ENCODE results near the gene IL16. TPM values are rescaled to one million over a fixed set of nuclear protein-coding genes. Genes with fewer than 3 reads are reported as not detected.

The IL16 gene
- total RNA-seq, 2 experiments from 2014 or later: 80.8 to 83.2 TPM

DNA sequence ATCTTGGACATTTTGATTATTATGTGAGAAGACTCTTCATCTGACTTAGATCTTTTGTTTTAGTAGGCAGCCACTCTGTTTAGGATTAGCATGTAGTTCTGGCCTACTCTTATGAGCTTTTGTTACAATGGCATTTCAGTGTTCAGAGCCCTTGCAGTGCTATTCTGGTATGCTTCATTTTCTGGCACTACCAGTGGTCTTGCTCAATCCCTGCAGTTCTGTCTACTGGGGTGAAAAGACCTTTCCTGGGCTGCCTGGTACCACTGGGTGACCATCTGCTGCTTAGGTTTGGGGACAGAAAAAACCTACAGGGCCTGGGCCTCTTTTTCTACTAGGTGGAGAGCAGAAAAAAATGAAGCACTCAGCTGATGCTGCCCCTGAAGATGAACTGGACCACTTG is 42.5 kb downstream of the IL16 start:
- POLR2A ChIA-PET: no interaction called here
- CTCF ChIA-PET: interaction anchor here (0.6 kb wide), 1 partner anchor 535 kb away, joined by 3 read pairs; no protein-coding TSS in a partner anchor

DNA sequence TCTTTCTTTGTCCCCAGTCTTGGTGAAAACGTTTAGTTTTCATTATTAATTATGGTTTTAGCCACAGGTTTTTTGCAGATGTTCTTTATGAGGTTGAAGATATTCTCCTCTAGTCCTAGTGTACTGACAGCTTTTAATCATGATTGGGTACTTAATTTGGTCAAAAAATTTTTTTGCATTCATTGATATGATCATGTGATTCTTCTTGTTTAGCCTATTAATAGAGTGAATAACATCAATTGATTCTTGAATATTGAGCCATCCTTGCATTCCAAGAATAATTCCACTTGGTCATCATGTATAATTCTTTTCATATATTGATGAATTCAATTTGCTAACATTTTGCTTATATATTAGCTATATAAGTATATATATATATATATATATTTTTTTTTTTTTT is 46.1 kb downstream of the IL16 start:
- ChIA-PET POLR2A (no interaction called here), CTCF (interaction anchor here (1.2 kb wide), 1 partner anchor 136 kb away, joined by 3 read pairs; no protein-coding TSS in a partner anchor)

- POLR2A ChIA-PET: no interaction called here
- CTCF ChIA-PET: interaction anchor here (0.9 to 1.2 kb wide), 2 partner anchors 22 to 138 kb away, joined by 3 read pairs; no protein-coding TSS in a partner anchor
Measured at GRCh38 chr15:81244306-81244705, 47.6 kb downstream of the IL16 start.

DNA sequence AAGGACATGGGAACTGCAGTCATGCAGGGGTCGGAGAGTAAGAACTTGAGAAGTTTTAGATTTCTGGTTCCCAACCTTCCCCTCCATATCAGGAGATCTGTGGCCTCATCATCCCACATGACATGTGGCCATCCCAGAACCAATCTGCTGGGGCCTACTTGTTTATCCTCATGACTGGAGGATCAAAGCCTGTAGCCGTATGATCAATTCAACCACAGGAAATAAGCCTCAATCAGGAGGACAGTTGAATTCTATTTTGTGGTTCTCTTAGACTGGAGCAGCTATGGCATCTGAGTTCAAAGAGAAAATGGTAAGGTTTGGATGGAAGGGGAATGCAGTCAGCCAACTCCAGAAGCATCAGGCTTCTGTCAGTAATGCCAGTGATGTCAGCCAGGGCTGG is 57.2 kb downstream of the IL16 start:
- POLR2A ChIA-PET: no interaction called here
- CTCF ChIA-PET: interaction anchor here (0.6 kb wide), 1 partner anchor 21 kb away, joined by 3 read pairs; no protein-coding TSS in a partner anchor

DNA sequence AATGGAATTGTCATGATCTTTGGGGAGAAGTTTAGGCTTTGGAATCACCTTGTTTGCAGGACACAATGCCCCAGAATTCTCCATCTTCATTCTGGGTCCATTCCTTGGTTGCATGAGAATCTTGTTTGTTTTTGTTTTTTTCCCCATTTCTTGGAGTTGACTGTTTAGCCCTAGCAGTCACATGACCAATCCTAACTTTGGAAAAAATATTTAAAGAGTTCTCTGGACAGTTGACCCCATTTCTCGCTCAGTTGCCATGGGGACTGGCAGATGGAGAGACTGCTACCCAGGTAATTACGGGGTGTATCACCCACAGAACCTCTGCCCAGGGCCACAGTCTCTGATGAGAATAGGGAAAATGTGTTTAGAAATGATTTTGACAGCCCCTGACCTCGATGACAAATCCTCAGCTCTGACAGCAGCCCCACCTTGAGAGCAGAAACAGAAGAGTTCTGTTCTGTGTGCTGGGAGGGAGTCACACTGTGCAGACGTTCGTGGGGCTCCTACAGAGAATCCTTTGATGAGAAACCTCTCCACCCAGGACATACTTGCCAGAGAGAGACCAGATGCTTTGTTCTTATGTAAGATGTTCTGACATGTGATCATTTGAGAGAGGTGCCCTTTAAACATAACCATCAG is 57.7 kb downstream of the IL16 start:
- CTCF ChIA-PET: interaction anchor here (0.6 kb wide), 1 partner anchor 21 kb away, joined by 3 read pairs; no protein-coding TSS in a partner anchor
- POLR2A ChIA-PET: no interaction called here

DNA sequence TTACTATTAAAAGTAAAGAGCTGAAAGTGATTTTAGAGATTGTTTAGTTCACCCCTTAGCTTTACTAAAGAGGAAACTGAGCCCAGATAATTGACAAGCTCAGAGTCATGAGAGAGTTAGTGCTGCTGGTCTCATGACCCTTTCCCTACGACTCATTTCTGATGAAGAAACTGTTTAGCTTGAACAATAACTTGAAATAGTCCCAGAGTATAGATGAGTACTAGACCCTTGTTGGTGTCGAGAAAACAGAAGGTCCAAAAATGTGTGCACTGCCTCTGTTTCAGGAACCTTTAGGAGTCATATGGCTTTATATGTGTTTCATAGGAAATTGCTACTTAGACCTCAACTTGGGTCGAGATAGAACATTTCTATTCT is 58.2 kb downstream of the IL16 start:
- CTCF ChIA-PET: no interaction called here
- POLR2A ChIA-PET: no interaction called here

DNA sequence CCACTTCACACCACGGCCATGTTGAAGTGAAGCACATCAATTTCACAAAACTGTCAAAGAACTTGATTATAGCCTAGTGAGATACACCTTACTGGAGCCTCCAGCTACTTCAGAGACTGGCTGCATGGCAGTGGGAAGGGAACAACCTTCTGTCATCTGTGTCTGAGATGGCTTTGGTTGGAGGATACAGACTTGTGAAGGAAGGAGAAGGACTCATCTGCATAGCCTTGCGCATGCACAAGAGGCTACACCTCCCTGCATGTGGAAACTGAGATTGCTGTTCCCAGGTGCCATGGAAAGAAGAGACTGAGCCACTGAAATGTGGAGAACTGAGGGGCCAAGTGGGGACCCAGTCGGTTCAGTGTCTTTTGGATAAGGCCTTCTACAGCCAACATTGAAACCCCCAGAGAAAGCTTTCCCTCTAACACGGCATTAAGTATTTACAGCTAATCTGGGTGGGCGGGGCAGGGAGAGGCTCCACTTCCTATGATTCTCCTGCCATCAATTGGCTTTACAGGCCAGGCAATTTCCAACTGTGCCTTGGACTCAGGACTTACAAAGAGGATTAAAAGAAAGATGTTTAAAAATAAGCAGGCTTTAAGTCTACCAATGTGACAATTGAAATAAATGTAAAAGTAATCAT is 58.8 kb downstream of the IL16 start:
- CTCF ChIA-PET: interaction anchor here (1.4 kb wide), 1 partner anchor 10 kb away, joined by 7 read pairs; no protein-coding TSS in a partner anchor
- POLR2A ChIA-PET: no interaction called here

GRCh38 chr15:81255958-81256320 is 59.3 kb downstream of the IL16 start:
- CTCF ChIA-PET: interaction anchor here (1.4 kb wide), 1 partner anchor 10 kb away, joined by 7 read pairs; no protein-coding TSS in a partner anchor
- POLR2A ChIA-PET: no interaction called here

DNA sequence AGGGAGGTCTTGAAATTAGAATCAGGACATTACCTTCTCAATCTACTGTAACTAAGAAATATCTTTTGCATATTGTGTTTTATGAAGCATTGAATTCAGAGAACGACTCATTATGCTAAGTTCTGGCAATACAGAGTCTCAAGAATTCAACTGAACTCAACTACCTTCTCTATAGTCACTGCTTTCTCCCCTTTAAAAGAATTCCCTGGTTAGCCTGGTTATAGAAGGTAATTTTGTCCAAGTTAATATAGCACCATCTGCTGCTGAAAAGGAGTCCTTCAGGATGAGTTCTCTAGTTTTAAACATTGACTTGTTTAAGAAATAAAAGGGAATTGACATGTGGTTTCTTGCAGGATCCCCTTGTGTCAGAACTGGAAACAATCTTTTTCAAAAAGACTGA is 60.2 kb downstream of the IL16 start:
- ChIA-PET CTCF (interaction anchor here (1.4 kb wide), 1 partner anchor 9 kb away, joined by 7 read pairs; no protein-coding TSS in a partner anchor), POLR2A (no interaction called here)

DNA sequence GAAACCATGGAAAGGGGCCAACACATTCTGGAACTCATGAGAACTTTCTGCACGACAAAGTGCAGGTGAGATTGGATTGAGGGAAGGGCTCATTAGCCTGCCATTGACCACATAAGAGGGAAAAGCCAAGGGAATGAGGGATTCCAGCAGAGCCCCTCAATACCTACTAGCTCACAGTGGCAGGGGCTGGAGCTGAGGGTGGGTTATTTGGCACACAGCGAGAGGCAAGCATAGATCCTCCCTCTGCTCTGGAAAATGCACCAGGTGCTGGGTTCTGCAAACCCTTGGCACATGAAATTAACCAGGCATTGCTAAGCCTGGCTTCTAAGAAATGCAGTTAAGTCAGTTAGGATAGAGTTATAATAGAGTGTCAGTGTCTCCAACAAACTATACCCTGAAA is 60.8 kb downstream of the IL16 start:
- CTCF ChIA-PET: no interaction called here
- POLR2A ChIA-PET: interaction anchor here (0.7 kb wide), 1 partner anchor 267 kb away, joined by 3 read pairs; no protein-coding TSS in a partner anchor

DNA sequence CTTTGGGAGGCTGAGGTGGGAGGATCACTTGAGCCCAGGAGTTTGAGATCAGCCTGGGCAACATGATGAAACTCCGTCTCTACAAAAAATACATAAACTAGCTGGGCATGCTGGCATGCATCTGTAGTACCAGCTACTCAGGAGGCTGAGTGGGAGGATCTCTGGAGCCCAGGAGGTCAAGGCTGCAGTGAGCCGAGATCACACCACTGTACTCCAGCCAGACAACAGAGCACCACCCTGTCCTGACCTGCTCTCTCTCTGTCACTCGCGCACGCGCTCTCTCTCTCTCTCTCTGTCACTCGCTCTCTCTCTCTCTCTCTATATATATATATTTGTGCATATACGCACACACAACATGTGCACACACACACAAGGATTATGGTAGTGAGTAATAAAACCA is 61.8 kb downstream of the IL16 start:
- ChIA-PET POLR2A (no interaction called here), CTCF (no interaction called here)

GRCh38 chr15:81259760-81260298 is 63.1 kb downstream of the IL16 start:
- POLR2A ChIA-PET: no interaction called here
- CTCF ChIA-PET: no interaction called here

DNA sequence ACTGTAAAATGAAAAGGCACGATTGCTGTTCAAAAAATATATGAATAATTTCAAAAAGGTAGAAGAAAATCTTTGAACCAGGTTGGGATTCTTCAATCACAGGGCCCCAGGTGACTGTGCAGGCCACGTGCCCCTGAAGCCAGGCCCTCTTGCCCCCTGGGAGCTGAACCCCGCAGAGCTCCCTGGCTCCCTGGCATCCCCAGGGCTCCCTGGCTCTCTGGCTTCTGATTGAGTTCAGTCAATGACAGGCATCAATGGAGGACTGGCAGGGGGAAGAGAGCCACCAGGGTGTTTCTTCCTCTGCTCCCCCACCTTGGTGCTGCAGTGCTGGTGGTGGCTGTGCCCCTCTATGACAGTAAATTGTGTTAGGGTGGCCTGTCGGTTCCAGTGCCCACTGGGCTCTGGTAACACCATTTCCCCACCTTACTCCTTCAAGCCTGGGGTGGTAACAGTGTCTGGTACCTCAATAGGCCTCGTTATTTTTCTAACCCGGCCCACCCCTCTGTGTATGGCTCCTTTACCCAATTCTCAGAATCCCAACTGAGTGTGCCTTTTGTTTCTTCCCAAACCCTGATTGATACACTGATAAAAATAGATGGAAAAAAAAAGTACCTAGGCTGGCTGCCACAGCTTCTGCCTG is 64.6 kb downstream of the IL16 start:
- ChIA-PET CTCF (no interaction called here), POLR2A (no interaction called here)

- ChIA-PET CTCF (interaction anchor here (0.6 to 0.8 kb wide), 2 partner anchors 157 to 584 kb away, joined by 3 to 4 read pairs; no protein-coding TSS in a partner anchor), POLR2A (no interaction called here)
Measured at GRCh38 chr15:81263477-81263876, 66.8 kb downstream of the IL16 start.

- ChIA-PET POLR2A (no interaction called here), CTCF (interaction anchor here (3.8 kb wide), 1 partner anchor 157 kb away, joined by 45 read pairs; no protein-coding TSS in a partner anchor)
Measured at GRCh38 chr15:81264072-81264857, 67.6 kb downstream of the IL16 start.

GRCh38 chr15:81265256-81265943 is 68.7 kb downstream of the IL16 start:
- ChIA-PET CTCF (interaction anchor here (0.7 to 3.8 kb wide), 60 partner anchors 9 to 809 kb away, joined by 3 to 45 read pairs (median 4); partner anchors contain the start of gene TLNRD1), POLR2A (interaction anchor here (0.7 to 1.3 kb wide), 2 partner anchors 58 to 264 kb away, joined by 3 read pairs; no protein-coding TSS in a partner anchor)

- ChIA-PET CTCF (interaction anchor here (0.6 to 3.8 kb wide), 82 partner anchors 9 to 809 kb away, joined by 3 to 45 read pairs (median 4); partner anchors contain the start of gene TLNRD1), POLR2A (interaction anchor here (0.7 to 1.3 kb wide), 2 partner anchors 57 to 265 kb away, joined by 3 read pairs; no protein-coding TSS in a partner anchor)
Measured at GRCh38 chr15:81265944-81266775, 69.5 kb downstream of the IL16 start.

DNA sequence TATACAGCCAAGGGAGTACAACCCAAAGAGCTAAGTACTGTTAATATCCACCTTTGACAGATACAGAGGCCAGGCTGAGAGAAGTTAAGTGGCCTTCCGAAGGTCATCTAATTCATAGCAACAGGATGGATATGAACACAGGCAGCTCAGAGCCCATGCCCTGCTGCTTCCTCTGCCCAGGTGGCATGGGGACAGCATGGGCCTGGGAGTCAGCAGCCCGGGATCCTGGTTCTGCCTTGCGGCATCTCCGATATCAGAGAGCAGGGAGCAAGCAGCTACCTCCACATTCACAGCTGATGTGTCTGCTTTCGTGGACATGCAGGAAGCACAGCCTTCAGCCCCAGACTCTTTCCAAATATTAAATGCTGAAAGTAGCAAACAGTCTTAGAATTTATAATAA is 71.7 kb downstream of the IL16 start:
- CTCF ChIA-PET: interaction anchor here (0.8 to 1.2 kb wide), 2 partner anchors 73 to 162 kb away, joined by 3 to 4 read pairs; no protein-coding TSS in a partner anchor
- POLR2A ChIA-PET: no interaction called here

Data from activated CD8-positive, alpha-beta memory T cell treated with anti-CD3 and anti-CD28 coated beads for 36 hours (primary cell).